SK-N-MC (cell line): ENCODE measurements around the gene PTPRN2.

Experiments used
- EZH2 ChIP-seq: fragments of 200-600 bp; sonication (generic); IDR thresholded peaks from one replicate; pipeline ENCODE4 v1.6.1; 2017; ENCODE audit warnings: antibody characterized with exemption
- POLR2AphosphoS5 ChIP-seq: IDR thresholded peaks from 2 replicates; pipeline ENCODE4 v1.6.1; 2012; ENCODE audit warnings: mild to moderate bottlenecking, low read depth, low read length, borderline replicate concordance

GRCh38 chr7:157884461-157885062 lies 703.1 kb downstream of the PTPRN2 start:
- TF ChIP-seq POLR2AphosphoS5 (no peak), EZH2 (no peak)
